Common myeloid progenitor, CD34-positive (primary cell): ENCODE measurements around the gene PPP4C.
"Not testable (repeated sequence)": the region's sequence is repeated elsewhere in the genome, so short reads cannot be mapped to it uniquely, and the experiment has no call there.

Experiments used
- CTCF ChIA-PET: fragments of 350-600 bp; sonication (Branson Sonifier 250); formaldehyde crosslinking; loops from one replicate; lab custom pipeline; 2021; ENCODE audit warnings: antibody characterized with exemption; lab: Charles Lee
- POLR2A ChIA-PET: fragments of 350-600 bp; sonication (Branson Sonifier 250); formaldehyde crosslinking; loops from one replicate; lab custom pipeline; 2021; ENCODE audit warnings: antibody characterized with exemption; lab: Charles Lee
- DNase-seq, 3 donors: peaks; one replicate each; pipeline versions ENCODE4 v3.0.0 to v3.0.0-alpha.2; 2013
- H3K27ac ChIP-seq, 2 experiments: 1 replicate in 1 of 2; 2 replicates in 1 of 2; pipeline ENCODE4 v1.7.0; 2013; ENCODE audit warnings: inconsistent platforms in 2 of 2, low read length in 2 of 2, mild to moderate bottlenecking in 2 of 2, low read depth in 1 of 2, moderate library complexity in 1 of 2; ENCODE audit not compliant: severe bottlenecking in 2 of 2, insufficient read depth in 1 of 2, poor library complexity in 1 of 2
- H3K27me3 ChIP-seq, 5 experiments: replicated peaks in 2 of 5; 1 replicate in 3 of 5; 2 replicates in 2 of 5; pipeline versions ENCODE4 v1.6.1 to v1.7.0; 2013; ENCODE audit warnings: low read length in 4 of 5, mild to moderate bottlenecking in 2 of 5, moderate library complexity in 2 of 5, inconsistent platforms in 1 of 5; ENCODE audit not compliant: insufficient read depth in 5 of 5, control insufficient read depth in 4 of 5
- H3K36me3 ChIP-seq, 4 experiments: 1 replicate in 2 of 4; 2 replicates in 2 of 4; pipeline versions ENCODE4 v1.6.1 to v1.7.0; 2013; ENCODE audit warnings: low read length in 3 of 4, control low read depth in 1 of 4, mild to moderate bottlenecking in 1 of 4; ENCODE audit not compliant: control insufficient read depth in 4 of 4, insufficient read depth in 4 of 4
- H3K4me1 ChIP-seq, 4 experiments: 1 replicate in 3 of 4; 2 replicates in 1 of 4; pipeline versions ENCODE4 v1.6.1 to v1.7.1; 2013; ENCODE audit warnings: low read length in 3 of 4, mild to moderate bottlenecking in 3 of 4, control low read depth in 1 of 4, inconsistent platforms in 1 of 4, moderate library complexity in 1 of 4; ENCODE audit not compliant: control insufficient read depth in 4 of 4, insufficient read depth in 4 of 4; ENCODE audit errors: control extremely low read depth in 1 of 4
- H3K4me3 ChIP-seq, 7 experiments: 1 replicate in 4 of 7; 2 replicates in 3 of 7; pipeline versions ENCODE4 v1.5.1 to v1.7.0; 2013; ENCODE audit warnings: mild to moderate bottlenecking in 7 of 7, low read length in 6 of 7, moderate library complexity in 6 of 7, inconsistent platforms in 2 of 7, low read depth in 2 of 7, control low read depth in 1 of 7; ENCODE audit not compliant: insufficient read depth in 4 of 7, control insufficient read depth in 1 of 7; ENCODE audit errors: extremely low read depth in 1 of 7
- H3K9me3 ChIP-seq, 5 experiments: 1 replicate in 4 of 5; 2 replicates in 1 of 5; pipeline versions ENCODE4 v1.6.1 to v1.7.1; 2013; ENCODE audit warnings: low read length in 4 of 5, mild to moderate bottlenecking in 2 of 5, inconsistent platforms in 1 of 5, low read depth in 1 of 5, moderate library complexity in 1 of 5; ENCODE audit not compliant: control insufficient read depth in 4 of 5, insufficient read depth in 2 of 5; ENCODE audit errors: control extremely low read depth in 1 of 5
- WGBS: methylation state at CpG from one replicate; pipeline ENCODE4 v1.1.5; 2013; ENCODE audit not compliant: insufficient coverage; 5-methylcytosine and 5-hydroxymethylcytosine counted together

The PPP4C gene

GRCh38 chr16:30124985-30125379, 49.2 kb downstream of the PPP4C start:
- Histone ChIP-seq H3K36me3 (peaks cover 0 to 6% (median 0%) of the 10 kb centered on the region in 4 experiments), H3K4me1 (peaks cover 2 to 20% (median 16%) of the 10 kb centered on the region in 4 experiments), H3K27ac (no peak overlapping the region), H3K27me3 (no peaks in the 10 kb centered on the region), H3K9me3 (no peaks in the 10 kb centered on the region), H3K4me3 (no peak overlapping the region)
- ChIA-PET POLR2A (no interaction called here), CTCF (interaction anchor here (1.7 to 2.4 kb wide), 2 partner anchors 10 to 55 kb away, joined by 4 to 6 read pairs; no protein-coding TSS in a partner anchor)
- 73% methylated on average over 2 of the region's 4 CpGs for WGBS
- no peak for DNase-seq

GRCh38 chr16:30125690-30126089, 49.9 kb downstream of the PPP4C start:
- ChIA-PET CTCF (interaction anchor here (2.4 kb wide), 1 partner anchor 10 kb away, joined by 6 read pairs; no protein-coding TSS in a partner anchor), POLR2A (interaction anchor here (0.6 kb wide), 1 partner anchor 202 kb away, joined by 4 read pairs; no protein-coding TSS in a partner anchor)
- 99% methylated on average over 8 of the region's 9 CpGs for WGBS

GRCh38 chr16:30127993-30128392, 52.2 kb downstream of the PPP4C start:
- CTCF ChIA-PET: no interaction called here
- POLR2A ChIA-PET: no interaction called here
- no peaks in the 10 kb centered on the region for H3K9me3 ChIP-seq
- no peak overlapping the region for H3K4me3 ChIP-seq
- no peak for DNase-seq
- no peaks in the 10 kb centered on the region for H3K27me3 ChIP-seq
- H3K36me3 ChIP-seq: no peaks in the 10 kb centered on the region
- peaks cover 2 to 12% (median 4%) of the 10 kb centered on the region in 4 experiments for H3K4me1 ChIP-seq
- WGBS: 83% methylated on average over 1 of the region's 1 CpG
- H3K27ac ChIP-seq: no peak overlapping the region

More at GRCh38 chr16:30125690-30126089, 49.9 kb downstream of the PPP4C start:
- H3K4me1 ChIP-seq: peaks cover 2 to 20% (median 15%) of the 10 kb centered on the region in 4 experiments
- not testable (repeated sequence) for H3K4me3 ChIP-seq, H3K27ac ChIP-seq, H3K36me3 ChIP-seq, H3K27me3 ChIP-seq, DNase-seq, H3K9me3 ChIP-seq

GRCh38 chr16:30131869-30132475, 56.2 kb downstream of the PPP4C start:
- no peak for DNase-seq
- Histone ChIP-seq H3K9me3 (no peaks in the 10 kb centered on the region), H3K27me3 (no peaks in the 10 kb centered on the region), H3K36me3 (no peaks in the 10 kb centered on the region), H3K4me1 (peaks cover 0 to 11% (median 0%) of the 10 kb centered on the region in 4 experiments), H3K4me3 (no peak overlapping the region), H3K27ac (no peak overlapping the region)
- WGBS: 98% methylated on average over 3 of the region's 4 CpGs
- POLR2A ChIA-PET: no interaction called here
- CTCF ChIA-PET: no interaction called here

GRCh38 chr16:30132591-30132990, 56.8 kb downstream of the PPP4C start:
- CTCF ChIA-PET: no interaction called here
- peaks cover 0 to 17% (median under 1%) of the 10 kb centered on the region in 4 experiments for H3K4me1 ChIP-seq
- WGBS: 100% methylated on average over 1 of the region's 3 CpGs
- H3K36me3 ChIP-seq: no peaks in the 10 kb centered on the region
- H3K27ac ChIP-seq: no peak overlapping the region
- no peaks in the 10 kb centered on the region for H3K27me3 ChIP-seq
- DNase-seq: no peak
- no peak overlapping the region for H3K4me3 ChIP-seq
- POLR2A ChIA-PET: no interaction called here
- no peaks in the 10 kb centered on the region for H3K9me3 ChIP-seq
